RWPE1 (cell line): Measurements from ENCODE around the gene FOXL3.

ENCODE experiments used
- CTCF ChIA-PET: fragments of 350-600 bp; sonication (Branson Sonifier 250); formaldehyde crosslinking; extraction: SDS; loops from one replicate; lab custom pipeline; 2021; lab: Yijun Ruan, JAX
- POLR2A ChIA-PET: fragments of 400-600 bp; formaldehyde crosslinking; extraction: SDS; loops from one replicate; lab custom pipeline; 2020; ENCODE audit warnings: antibody characterized with exemption; ENCODE audit not compliant: low non-redundant PET; lab: Yijun Ruan, JAX
- DNase-seq: peaks from one replicate; pipeline ENCODE4 v3.0.0; 2012; ENCODE audit warnings: low spot score
- H3K27ac ChIP-seq: fragments of 450-650 bp; 2 replicates; pipeline ENCODE4 v1.5.1; 2017
- CTCF ChIP-seq: fragments of 450-650 bp; conservative IDR thresholded peaks from 2 replicates; pipeline ENCODE4 v1.5.1; 2017; ENCODE audit warnings: low read depth, mild to moderate bottlenecking

Gene FOXL3

GRCh38 chr7:320297-320696, 30.3 kb downstream of the FOXL3 start:
- ChIA-PET CTCF (interaction anchor here (0.6 kb wide), 1 partner anchor 420 kb away, joined by 3 read pairs; no protein-coding TSS in a partner anchor), POLR2A (no interaction called here)
- no peak for TF ChIP-seq CTCF
- H3K27ac ChIP-seq: no peak overlapping the region
- DNase-seq: no peak

GRCh38 chr7:322111-322671, 32.2 kb downstream of the FOXL3 start:
- ChIA-PET CTCF (interaction anchor here (0.5 to 1.2 kb wide), 10 partner anchors 11 to 550 kb away, joined by 3 to 8 read pairs (median 4); no protein-coding TSS in a partner anchor), POLR2A (no interaction called here)
- peak; percentile 87 for DNase-seq
- peak; percentile 96 for TF ChIP-seq CTCF
- H3K27ac ChIP-seq: no peak overlapping the region

DNA sequence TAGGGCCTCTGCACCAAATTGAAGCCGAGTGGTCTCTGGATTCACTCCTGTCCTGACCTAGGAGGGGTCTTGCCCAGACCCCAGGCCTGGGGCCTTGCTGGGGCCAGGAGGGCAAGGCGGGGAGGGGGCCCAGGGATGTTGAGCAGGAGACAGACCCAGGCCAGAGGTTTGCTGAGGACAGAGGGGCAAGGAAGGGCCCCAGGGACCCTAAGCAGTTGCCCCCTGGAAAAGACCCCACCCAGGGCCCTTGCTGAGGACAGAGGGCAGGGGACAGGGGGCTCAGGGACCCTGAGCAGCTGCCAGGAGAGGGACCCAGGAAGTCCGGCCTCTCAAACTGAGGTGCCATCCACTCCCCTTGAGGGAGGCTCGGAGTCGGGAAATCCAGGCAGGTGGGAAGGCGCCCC, 32.7 kb downstream of the FOXL3 start:
- DNase-seq: no peak
- ChIA-PET POLR2A (no interaction called here), CTCF (interaction anchor here (0.5 to 1.2 kb wide), 4 partner anchors 30 to 521 kb away, joined by 4 to 8 read pairs (median 4); no protein-coding TSS in a partner anchor)
- TF ChIP-seq CTCF: no peak
- H3K27ac ChIP-seq: no peak overlapping the region

GRCh38 chr7:323410-323809, 33.4 kb downstream of the FOXL3 start:
- no peak for DNase-seq
- CTCF ChIA-PET: interaction anchor here (0.5 to 0.7 kb wide), 2 partner anchors 30 to 521 kb away, joined by 4 read pairs; no protein-coding TSS in a partner anchor
- TF ChIP-seq CTCF: no peak
- POLR2A ChIA-PET: no interaction called here
- no peak overlapping the region for H3K27ac ChIP-seq

DNA sequence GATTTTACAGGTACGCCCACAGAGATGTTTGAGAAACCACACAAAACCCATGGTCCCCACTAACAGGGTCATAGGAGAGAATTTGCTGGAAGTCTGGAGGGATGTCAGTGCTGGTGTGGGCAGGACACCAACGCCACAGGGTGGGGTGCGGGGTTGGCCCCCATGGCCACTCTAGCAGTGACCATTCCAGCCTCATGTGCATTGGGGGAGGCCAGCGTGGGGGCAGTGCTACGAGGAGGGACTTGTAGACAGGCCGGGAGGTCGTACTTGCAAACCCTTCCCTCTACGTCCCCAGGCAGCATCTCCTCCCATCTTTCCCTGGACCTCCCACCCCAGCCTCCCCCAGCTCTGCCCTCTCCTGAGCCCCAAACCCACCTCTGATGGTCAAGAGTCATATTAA, 34.0 kb downstream of the FOXL3 start:
- ChIA-PET POLR2A (no interaction called here), CTCF (no interaction called here)
- TF ChIP-seq CTCF: no peak
- DNase-seq: no peak
- no peak overlapping the region for H3K27ac ChIP-seq

GRCh38 chr7:325051-325798, 35.3 kb downstream of the FOXL3 start:
- TF ChIP-seq CTCF: no peak
- CTCF ChIA-PET: interaction anchor here (1.1 kb wide), 1 partner anchor 450 kb away, joined by 3 read pairs; no protein-coding TSS in a partner anchor
- DNase-seq: no peak
- POLR2A ChIA-PET: interaction anchor here (0.7 kb wide), 1 partner anchor 35 kb away, joined by 3 read pairs; no protein-coding TSS in a partner anchor
- no peak overlapping the region for H3K27ac ChIP-seq
